HUES6 (cell line): Measurements from ENCODE around the gene STAG2.

Experiments
- H3K27ac ChIP-seq: 2 replicates; pipeline ENCODE4 v1.7.0; 2013; ENCODE audit warnings: low read depth, mild to moderate bottlenecking, low read length, inconsistent platforms
- H3K27me3 ChIP-seq: 2 replicates; pipeline ENCODE4 v1.6.1; 2013; ENCODE audit warnings: low read length; ENCODE audit not compliant: control insufficient read depth, insufficient read depth
- H3K36me3 ChIP-seq: 2 replicates; pipeline ENCODE4 v1.6.1; 2013; ENCODE audit warnings: low read length; ENCODE audit not compliant: control insufficient read depth, insufficient read depth
- H3K4me1 ChIP-seq: 2 replicates; pipeline ENCODE4 v1.6.1; 2013; ENCODE audit warnings: low read length; ENCODE audit not compliant: control insufficient read depth, insufficient read depth
- H3K4me3 ChIP-seq: 2 replicates; pipeline ENCODE4 v1.5.1; 2013; ENCODE audit warnings: low read depth, low read length
- H3K9ac ChIP-seq: one replicate; pipeline ENCODE4 v1.6.1; 2013; ENCODE audit warnings: mild to moderate bottlenecking, low read length
- H3K9me3 ChIP-seq: 2 replicates; pipeline ENCODE4 v1.6.1; 2013; ENCODE audit warnings: low read depth, low read length; ENCODE audit not compliant: control insufficient read depth, insufficient read depth

STAG2 gene

GRCh38 chrX:124001581-124001980 lies 40.1 kb downstream of the STAG2 start:
- Histone ChIP-seq H3K9me3 (peaks cover 2% of the 10 kb centered on the region; the same call in 1 of the 2 replicates), H3K36me3 (peaks cover 3% of the 10 kb centered on the region; the same call in 1 of the 2 replicates), H3K4me1 (no peaks in the 10 kb centered on the region), H3K4me3 (no peak overlapping the region), H3K27me3 (no peaks in the 10 kb centered on the region), H3K27ac (no peak overlapping the region), H3K9ac (no peak overlapping the region)

- Histone ChIP-seq H3K9me3 (peaks cover 2% of the 10 kb centered on the region; the same call in 1 of the 2 replicates), H3K4me3 (no peak overlapping the region), H3K27me3 (no peaks in the 10 kb centered on the region), H3K4me1 (no peaks in the 10 kb centered on the region), H3K9ac (no peak overlapping the region), H3K36me3 (peaks cover 3% of the 10 kb centered on the region; the same call in 1 of the 2 replicates), H3K27ac (no peak overlapping the region)
Observed at GRCh38 chrX:124005228-124005627, 43.7 kb downstream of the STAG2 start.

GRCh38 chrX:124010157-124010556 lies 48.7 kb downstream of the STAG2 start:
- Histone ChIP-seq H3K27me3 (no peaks in the 10 kb centered on the region), H3K9me3 (peaks cover 1% of the 10 kb centered on the region; the same call in 1 of the 2 replicates), H3K4me1 (no peaks in the 10 kb centered on the region), H3K27ac (no peak overlapping the region), H3K36me3 (peaks cover 2% of the 10 kb centered on the region; the same call in 1 of the 2 replicates), H3K9ac (no peak overlapping the region), H3K4me3 (no peak overlapping the region)

GRCh38 chrX:124010566-124010965 lies 49.1 kb downstream of the STAG2 start:
- no peaks in the 10 kb centered on the region for H3K27me3 ChIP-seq
- no peak overlapping the region for H3K27ac ChIP-seq
- H3K9ac ChIP-seq: no peak overlapping the region
- H3K4me1 ChIP-seq: no peaks in the 10 kb centered on the region
- no peaks in the 10 kb centered on the region; the same call in 1 of the 2 replicates for H3K36me3 ChIP-seq
- H3K4me3 ChIP-seq: no peak overlapping the region
- H3K9me3 ChIP-seq: no peaks in the 10 kb centered on the region

- Histone ChIP-seq H3K4me1 (no peaks in the 10 kb centered on the region), H3K9ac (no peak overlapping the region), H3K36me3 (no peaks in the 10 kb centered on the region), H3K9me3 (no peaks in the 10 kb centered on the region), H3K27ac (no peak overlapping the region), H3K4me3 (no peak overlapping the region), H3K27me3 (no peaks in the 10 kb centered on the region)
Observed at GRCh38 chrX:124015721-124016120, 54.2 kb downstream of the STAG2 start.

- Histone ChIP-seq H3K27ac (no peak overlapping the region), H3K36me3 (no peaks in the 10 kb centered on the region), H3K4me1 (no peaks in the 10 kb centered on the region), H3K9me3 (no peaks in the 10 kb centered on the region), H3K27me3 (no peaks in the 10 kb centered on the region), H3K9ac (no peak overlapping the region), H3K4me3 (no peak overlapping the region)
Observed at GRCh38 chrX:124016825-124017224, 55.3 kb downstream of the STAG2 start.

GRCh38 chrX:124018023-124018422 lies 56.5 kb downstream of the STAG2 start:
- no peak overlapping the region for H3K27ac ChIP-seq
- H3K4me3 ChIP-seq: no peak overlapping the region
- H3K9ac ChIP-seq: no peak overlapping the region
- H3K9me3 ChIP-seq: no peaks in the 10 kb centered on the region
- H3K4me1 ChIP-seq: no peaks in the 10 kb centered on the region
- H3K27me3 ChIP-seq: no peaks in the 10 kb centered on the region
- H3K36me3 ChIP-seq: peaks cover 7% of the 10 kb centered on the region

- no peak overlapping the region for H3K4me3 ChIP-seq
- H3K36me3 ChIP-seq: peaks cover 61% of the 10 kb centered on the region
- no peaks in the 10 kb centered on the region for H3K9me3 ChIP-seq
- no peaks in the 10 kb centered on the region for H3K4me1 ChIP-seq
- no peak overlapping the region for H3K27ac ChIP-seq
- H3K9ac ChIP-seq: no peak overlapping the region
- H3K27me3 ChIP-seq: no peaks in the 10 kb centered on the region
Observed at GRCh38 chrX:124023838-124024238, 62.3 kb downstream of the STAG2 start.

GRCh38 chrX:124026529-124026928 lies 65.0 kb downstream of the STAG2 start:
- Histone ChIP-seq H3K27me3 (no peaks in the 10 kb centered on the region), H3K9me3 (no peaks in the 10 kb centered on the region), H3K4me3 (no peak overlapping the region), H3K4me1 (no peaks in the 10 kb centered on the region), H3K27ac (no peak overlapping the region), H3K9ac (no peak overlapping the region), H3K36me3 (peaks cover 73% of the 10 kb centered on the region)

GRCh38 chrX:124028182-124028581 lies 66.7 kb downstream of the STAG2 start:
- Histone ChIP-seq H3K4me3 (no peak overlapping the region), H3K36me3 (peaks cover 79% of the 10 kb centered on the region), H3K4me1 (no peaks in the 10 kb centered on the region), H3K27me3 (no peaks in the 10 kb centered on the region), H3K27ac (no peak overlapping the region), H3K9me3 (no peaks in the 10 kb centered on the region), H3K9ac (no peak overlapping the region)

GRCh38 chrX:124030520-124030919 lies 69.0 kb downstream of the STAG2 start:
- Histone ChIP-seq H3K9me3 (no peaks in the 10 kb centered on the region), H3K9ac (no peak overlapping the region), H3K36me3 (peaks cover 64% of the 10 kb centered on the region), H3K4me3 (no peak overlapping the region), H3K27ac (no peak overlapping the region), H3K4me1 (no peaks in the 10 kb centered on the region), H3K27me3 (no peaks in the 10 kb centered on the region)

- Histone ChIP-seq H3K36me3 (peaks cover 54% of the 10 kb centered on the region), H3K4me3 (no peak overlapping the region)
Observed at GRCh38 chrX:124033821-124034220, 72.3 kb downstream of the STAG2 start.

More at GRCh38 chrX:124033821-124034220, 72.3 kb downstream of the STAG2 start:
- no peaks in the 10 kb centered on the region for H3K27me3 ChIP-seq
- no peak overlapping the region for H3K9ac ChIP-seq
- H3K4me1 ChIP-seq: no peaks in the 10 kb centered on the region
- no peak overlapping the region for H3K27ac ChIP-seq
- no peaks in the 10 kb centered on the region for H3K9me3 ChIP-seq
